GM21717 (cell line): Measurements from ENCODE around the gene NRIP3.

ENCODE experiments used
- ATAC-seq: cut with Tn5 transposase; IDR thresholded peaks from one replicate; pipeline ENCODE4 v1.9.1; 2021; ENCODE audit warnings: mild to moderate bottlenecking, moderate library complexity; ENCODE audit not compliant: unreplicated experiment

The NRIP3 gene

DNA sequence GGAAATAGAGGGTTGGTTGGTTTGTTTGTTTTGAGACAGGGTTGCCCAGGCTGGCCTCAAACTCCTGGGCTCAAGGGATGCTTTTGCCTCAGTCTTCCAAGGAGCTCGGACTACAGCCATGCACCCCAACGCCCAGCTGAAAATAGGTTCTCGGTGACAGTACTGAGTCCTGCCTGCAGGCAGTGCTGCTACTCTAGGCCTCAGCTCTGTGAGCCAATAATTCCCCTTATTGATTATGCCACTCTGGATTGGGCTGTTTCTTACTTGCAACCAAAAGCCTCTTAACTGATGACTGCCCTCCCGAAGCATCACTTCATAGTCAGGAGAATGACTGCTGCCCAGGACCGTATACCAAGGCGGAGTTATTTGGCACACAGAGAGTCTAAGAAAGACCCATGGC is 69.9 kb downstream of the NRIP3 start:
- no peak for ATAC-seq

- ATAC-seq: no peak
Observed at GRCh38 chr11:8932564-8933180, 71.1 kb downstream of the NRIP3 start, which contains the start of gene C11orf16. C11orf16 (minus strand) TSS chr11:8932947; CDS start chr11:8932308, 639 bp downstream.
